A673 (cell line): Measurements from ENCODE around the gene AJUBA.

Source experiments
- EZH2 ChIP-seq: fragments of 200-600 bp; sonication (generic); IDR thresholded peaks from 2 replicates; pipeline ENCODE4 v1.6.1; 2017; ENCODE audit warnings: borderline replicate concordance, low read depth, mild to moderate bottlenecking, mixed read lengths, antibody characterized with exemption, low read length; ENCODE audit not compliant: poor library complexity, severe bottlenecking
- TF ChIP-seq, protein P1 (sequence below): fragments of 300-800, 200-600 bp; sonication (generic); conservative IDR thresholded peaks from 2 replicates; pipeline ENCODE4 v1.5.1; 2017; ENCODE audit warnings: low read depth, mild to moderate bottlenecking, antibody characterized with exemption, low read length, moderate library complexity, mixed read lengths

- TF ChIP-seq, protein P1, sequence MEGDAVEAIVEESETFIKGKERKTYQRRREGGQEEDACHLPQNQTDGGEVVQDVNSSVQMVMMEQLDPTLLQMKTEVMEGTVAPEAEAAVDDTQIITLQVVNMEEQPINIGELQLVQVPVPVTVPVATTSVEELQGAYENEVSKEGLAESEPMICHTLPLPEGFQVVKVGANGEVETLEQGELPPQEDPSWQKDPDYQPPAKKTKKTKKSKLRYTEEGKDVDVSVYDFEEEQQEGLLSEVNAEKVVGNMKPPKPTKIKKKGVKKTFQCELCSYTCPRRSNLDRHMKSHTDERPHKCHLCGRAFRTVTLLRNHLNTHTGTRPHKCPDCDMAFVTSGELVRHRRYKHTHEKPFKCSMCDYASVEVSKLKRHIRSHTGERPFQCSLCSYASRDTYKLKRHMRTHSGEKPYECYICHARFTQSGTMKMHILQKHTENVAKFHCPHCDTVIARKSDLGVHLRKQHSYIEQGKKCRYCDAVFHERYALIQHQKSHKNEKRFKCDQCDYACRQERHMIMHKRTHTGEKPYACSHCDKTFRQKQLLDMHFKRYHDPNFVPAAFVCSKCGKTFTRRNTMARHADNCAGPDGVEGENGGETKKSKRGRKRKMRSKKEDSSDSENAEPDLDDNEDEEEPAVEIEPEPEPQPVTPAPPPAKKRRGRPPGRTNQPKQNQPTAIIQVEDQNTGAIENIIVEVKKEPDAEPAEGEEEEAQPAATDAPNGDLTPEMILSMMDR = no peak
- no peak for TF ChIP-seq EZH2
These were observed 5.5 kb downstream of the AJUBA start for GRCh38 chr14:22976620-22977433.
